WERI-Rb-1 (cell line): Measurements from ENCODE around the gene WFDC9.

Experiments used
- DNase-seq: peaks from one replicate; pipeline ENCODE4 v3.0.0-alpha.2; 2020
- H3K27ac ChIP-seq: fragments of 250-450 bp; sonication (Bioruptor Pico); 2 replicates; pipeline ENCODE4 v1.5.1; 2020; ENCODE audit warnings: mild to moderate bottlenecking, moderate library complexity
- H3K27me3 ChIP-seq: fragments of 250-450 bp; sonication (Bioruptor Pico); 2 replicates; pipeline ENCODE4 v1.5.1; 2021; ENCODE audit warnings: mild to moderate bottlenecking, low read depth, moderate library complexity; ENCODE audit not compliant: insufficient read depth, severe bottlenecking
- H3K36me3 ChIP-seq: fragments of 250-450 bp; sonication (Bioruptor Pico); 2 replicates; pipeline ENCODE4 v1.5.1; 2020; ENCODE audit warnings: mild to moderate bottlenecking, moderate library complexity
- H3K4me3 ChIP-seq: 2 replicates; pipeline ENCODE4 v1.5.1; 2011; ENCODE audit warnings: low read depth, mild to moderate bottlenecking, control low read depth, low read length
- H3K9me3 ChIP-seq: fragments of 250-450 bp; sonication (Bioruptor Pico); 2 replicates; pipeline ENCODE4 v1.5.1; 2021; ENCODE audit warnings: mild to moderate bottlenecking, moderate library complexity; ENCODE audit not compliant: severe bottlenecking
- TF ChIP-seq, protein P1 (sequence below): IDR thresholded peaks from 2 replicates; pipeline ENCODE4 v1.5.1; 2011; ENCODE audit warnings: low read depth, mild to moderate bottlenecking, control low read depth, inconsistent platforms, low read length

The WFDC9 gene

DNA sequence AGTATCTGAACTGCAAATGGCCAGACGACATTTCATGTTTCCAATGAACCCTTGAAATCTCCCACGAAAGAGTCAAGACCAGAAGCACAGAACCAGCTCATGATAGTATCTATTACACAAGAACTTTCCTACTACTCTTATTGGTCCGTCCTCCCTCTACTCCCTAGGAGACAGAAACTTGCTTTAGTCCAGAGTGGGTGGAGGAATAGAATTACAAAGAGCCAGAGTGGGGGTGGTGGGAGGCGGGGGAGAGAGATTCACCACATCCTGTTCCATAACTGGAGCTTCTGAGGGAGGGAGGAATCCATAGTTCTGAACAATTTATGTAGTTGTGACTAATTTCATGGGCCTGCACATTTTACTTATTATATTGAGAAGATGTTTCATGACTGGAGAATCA is 20.0 kb downstream of the WFDC9 start:
- no peak overlapping the region for H3K4me3 ChIP-seq
- H3K9me3 ChIP-seq, result peaks cover 3% of the 10 kb centered on the region
- H3K27ac ChIP-seq, result no peak overlapping the region
- TF ChIP-seq, protein P1, sequence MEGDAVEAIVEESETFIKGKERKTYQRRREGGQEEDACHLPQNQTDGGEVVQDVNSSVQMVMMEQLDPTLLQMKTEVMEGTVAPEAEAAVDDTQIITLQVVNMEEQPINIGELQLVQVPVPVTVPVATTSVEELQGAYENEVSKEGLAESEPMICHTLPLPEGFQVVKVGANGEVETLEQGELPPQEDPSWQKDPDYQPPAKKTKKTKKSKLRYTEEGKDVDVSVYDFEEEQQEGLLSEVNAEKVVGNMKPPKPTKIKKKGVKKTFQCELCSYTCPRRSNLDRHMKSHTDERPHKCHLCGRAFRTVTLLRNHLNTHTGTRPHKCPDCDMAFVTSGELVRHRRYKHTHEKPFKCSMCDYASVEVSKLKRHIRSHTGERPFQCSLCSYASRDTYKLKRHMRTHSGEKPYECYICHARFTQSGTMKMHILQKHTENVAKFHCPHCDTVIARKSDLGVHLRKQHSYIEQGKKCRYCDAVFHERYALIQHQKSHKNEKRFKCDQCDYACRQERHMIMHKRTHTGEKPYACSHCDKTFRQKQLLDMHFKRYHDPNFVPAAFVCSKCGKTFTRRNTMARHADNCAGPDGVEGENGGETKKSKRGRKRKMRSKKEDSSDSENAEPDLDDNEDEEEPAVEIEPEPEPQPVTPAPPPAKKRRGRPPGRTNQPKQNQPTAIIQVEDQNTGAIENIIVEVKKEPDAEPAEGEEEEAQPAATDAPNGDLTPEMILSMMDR, result no peak
- no peaks in the 10 kb centered on the region for H3K36me3 ChIP-seq
- DNase-seq, result no peak
- no peaks in the 10 kb centered on the region for H3K27me3 ChIP-seq

GRCh38 chr20:45607810-45608209 is 23.3 kb downstream of the WFDC9 start:
- no peaks in the 10 kb centered on the region for H3K36me3 ChIP-seq
- no peak overlapping the region for H3K27ac ChIP-seq
- no peak for DNase-seq
- TF ChIP-seq, protein P1, result no peak
- H3K9me3 ChIP-seq, result peaks cover 3% of the 10 kb centered on the region
- no peaks in the 10 kb centered on the region for H3K27me3 ChIP-seq
- no peak overlapping the region for H3K4me3 ChIP-seq

DNA sequence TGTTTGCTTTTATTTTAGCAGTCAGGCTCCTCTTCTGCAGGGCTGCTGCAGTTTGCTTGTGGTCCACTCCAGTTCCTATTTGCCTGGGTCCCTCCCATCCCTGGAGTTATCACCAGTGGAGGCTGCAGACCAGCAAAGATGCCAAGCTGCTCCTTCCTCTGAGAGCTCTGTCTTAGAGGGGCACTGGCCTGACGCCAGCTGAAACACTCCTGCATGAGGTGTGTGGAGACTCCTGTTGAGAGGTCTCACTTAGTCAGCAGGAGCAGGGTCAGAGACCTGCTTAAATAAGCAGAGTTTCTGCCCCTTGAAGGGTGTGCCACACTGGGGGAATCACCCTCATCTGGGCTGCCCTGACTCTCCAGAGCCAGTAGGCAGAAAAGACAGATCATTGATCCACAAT is 35.8 kb downstream of the WFDC9 start:
- no peaks in the 10 kb centered on the region for H3K36me3 ChIP-seq
- H3K9me3 ChIP-seq, result no peaks in the 10 kb centered on the region
- no peak overlapping the region for H3K27ac ChIP-seq
- no peak overlapping the region for H3K4me3 ChIP-seq
- no peaks in the 10 kb centered on the region for H3K27me3 ChIP-seq
- no peak for DNase-seq
- TF ChIP-seq, protein P1, result no peak

- Histone ChIP-seq H3K4me3 (no peak overlapping the region), H3K27ac (no peak overlapping the region), H3K9me3 (no peaks in the 10 kb centered on the region), H3K36me3 (no peaks in the 10 kb centered on the region), H3K27me3 (no peaks in the 10 kb centered on the region)
- no peak for DNase-seq
- TF ChIP-seq, protein P1, result no peak
Measured at GRCh38 chr20:45593498-45593897, 37.6 kb downstream of the WFDC9 start.

GRCh38 chr20:45592574-45593189 is 38.4 kb downstream of the WFDC9 start:
- no peaks in the 10 kb centered on the region for H3K9me3 ChIP-seq
- H3K36me3 ChIP-seq, result no peaks in the 10 kb centered on the region
- TF ChIP-seq, protein P1, result peak; percentile 84
- no peak overlapping the region for H3K4me3 ChIP-seq
- DNase-seq, result peak; percentile 43
- no peaks in the 10 kb centered on the region for H3K27me3 ChIP-seq
- H3K27ac ChIP-seq, result no peak overlapping the region

DNA sequence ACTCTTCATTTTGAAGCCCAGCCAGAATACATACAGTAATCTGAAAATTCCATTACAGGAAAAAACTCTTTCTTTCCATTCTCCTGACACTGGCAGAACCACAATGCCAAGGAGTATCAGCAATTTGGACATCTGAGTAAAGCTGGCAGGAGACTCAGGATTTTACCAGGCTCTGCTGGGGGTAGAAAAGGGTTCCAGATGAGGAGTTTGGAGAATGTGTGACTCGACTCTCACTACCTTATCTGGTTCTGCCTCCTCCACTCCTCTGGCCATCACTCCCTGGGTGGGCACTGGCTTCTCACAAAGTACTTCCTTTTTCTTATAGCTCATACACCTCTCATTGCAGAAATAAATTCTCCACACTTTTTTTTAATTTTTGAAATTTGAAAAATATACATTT is 41.4 kb downstream of the WFDC9 start:
- Histone ChIP-seq H3K36me3 (no peaks in the 10 kb centered on the region), H3K27me3 (no peaks in the 10 kb centered on the region), H3K27ac (no peak overlapping the region), H3K9me3 (no peaks in the 10 kb centered on the region), H3K4me3 (no peak overlapping the region)
- DNase-seq, result no peak
- TF ChIP-seq, protein P1, result no peak
